ENCODE results near the gene TXNL1.
"Not testable (repeated sequence)": the region's sequence is repeated elsewhere in the genome, so short reads cannot be mapped to it uniquely, and the experiment has no call there.

Gene TXNL1

GRCh38 chr18:56638232-56639103, at the start of gene TXNL1:
Gene TXNL1 (minus strand): TSS chr18:56638592. CDS start chr18:56638440, 152 bp downstream.
- DNase-seq (ENCODE audit: low read depth), result peak; percentile 98

- no peak for DNase-seq (ENCODE audit: low read depth)
These were observed 45.9 kb upstream of the TXNL1 start for GRCh38 chr18:56684277-56684676.

- DNase-seq (ENCODE audit: low read depth), result no peak
These were observed 40.6 kb upstream of the TXNL1 start for GRCh38 chr18:56678836-56679565.

DNA sequence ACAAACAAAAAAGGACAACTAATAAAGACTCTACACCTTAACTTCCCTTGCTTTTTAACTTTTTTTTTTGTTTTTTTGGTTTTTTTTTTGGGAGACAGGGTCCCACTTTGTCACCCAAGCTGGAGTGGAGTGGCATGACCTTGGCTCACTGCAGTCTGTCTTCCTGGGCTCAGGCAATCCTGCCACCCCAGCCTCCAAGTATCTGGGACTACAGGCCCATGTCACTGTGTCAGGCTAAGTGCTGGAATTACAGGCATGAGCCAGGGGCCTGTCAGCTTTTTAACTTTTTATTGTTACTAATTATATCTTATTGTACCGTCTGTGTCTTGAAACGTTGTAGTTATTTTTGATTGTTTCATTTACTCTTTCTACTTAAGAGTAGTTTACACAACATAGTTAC, 38.2 kb upstream of the TXNL1 start:
- no peak for DNase-seq (ENCODE audit: low read depth)

DNA sequence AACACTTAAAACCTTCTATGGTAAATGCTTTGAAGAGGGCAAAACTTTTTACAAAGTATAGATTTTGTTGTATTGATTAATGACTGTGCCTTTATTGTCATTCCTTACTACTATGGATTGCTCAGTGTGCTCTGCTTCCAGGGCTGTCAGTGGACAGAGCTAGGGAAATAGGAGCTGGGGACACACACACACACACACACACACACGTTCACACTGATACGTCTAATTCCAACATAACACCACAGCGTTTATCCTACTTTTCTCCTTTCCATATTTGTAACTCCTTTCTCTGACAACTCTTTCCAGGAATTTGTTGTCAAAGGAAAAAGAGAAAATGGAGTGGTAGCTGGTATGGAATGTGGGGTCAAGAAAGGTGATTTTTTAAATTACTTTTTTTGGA, 34.6 kb upstream of the TXNL1 start:
- DNase-seq (ENCODE audit: low read depth), result no peak

DNA sequence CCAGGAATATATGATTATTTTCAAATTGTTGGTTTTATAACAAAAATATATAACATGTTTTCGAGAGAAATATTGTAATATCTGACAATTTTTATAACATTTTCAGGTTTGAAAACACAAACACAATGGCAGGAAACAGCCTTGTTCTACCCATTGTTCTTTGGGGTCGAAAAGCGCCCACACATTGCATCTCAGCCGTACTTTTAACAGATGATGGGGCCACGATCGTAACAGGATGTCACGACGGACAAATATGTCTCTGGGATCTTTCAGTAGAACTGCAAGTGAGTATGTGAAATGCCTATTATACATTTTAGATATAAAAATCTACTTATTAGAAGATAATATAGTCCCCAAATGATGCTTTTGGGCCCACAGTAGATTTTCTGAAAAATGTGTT, 34.0 kb upstream of the TXNL1 start:
- no peak for DNase-seq (ENCODE audit: low read depth)

DNA sequence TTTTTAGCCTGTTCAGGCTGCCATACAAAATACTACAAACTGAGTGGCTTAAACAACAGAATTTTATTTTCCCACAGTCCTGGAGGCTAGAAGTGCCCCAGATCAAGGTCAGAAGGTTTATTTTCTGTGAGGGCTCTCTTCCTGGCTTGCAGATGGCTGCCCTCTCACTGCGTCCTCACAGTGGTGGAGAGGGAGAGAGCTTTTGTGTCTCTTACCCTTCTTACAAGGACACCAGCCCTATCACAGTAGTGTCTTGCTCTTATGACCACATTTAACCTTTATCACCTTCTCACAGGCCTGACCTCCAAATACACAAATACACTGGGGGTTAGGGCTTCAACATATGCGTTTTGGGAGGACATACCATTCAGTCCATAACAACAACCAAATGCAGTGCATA, 24.5 kb upstream of the TXNL1 start:
- DNase-seq (ENCODE audit: low read depth), result no peak

DNA sequence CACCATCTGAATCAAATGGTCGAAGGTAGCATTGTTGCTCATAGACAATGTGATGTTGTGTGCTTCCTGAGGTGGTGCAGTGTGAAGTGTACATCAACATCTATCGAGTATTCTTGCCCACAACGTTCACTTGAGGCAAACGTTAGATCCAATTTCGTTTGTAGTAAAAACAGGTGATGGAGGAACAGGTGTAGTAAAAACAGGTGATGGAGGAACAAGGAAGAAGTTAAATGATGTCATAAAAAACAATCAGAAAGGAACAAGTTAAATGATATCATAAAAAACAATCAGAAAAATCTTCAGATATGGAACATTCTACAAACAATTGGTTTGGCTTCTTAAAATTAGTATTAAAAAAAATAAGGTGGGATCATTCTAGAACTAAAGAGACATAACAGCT, 24.1 kb upstream of the TXNL1 start:
- no peak for DNase-seq (ENCODE audit: low read depth)

- no peak for DNase-seq (ENCODE audit: low read depth)
These were observed 23.6 kb upstream of the TXNL1 start for GRCh38 chr18:56662063-56662408.

- DNase-seq (ENCODE audit: low read depth), result no peak
These were observed 23.1 kb upstream of the TXNL1 start for GRCh38 chr18:56661360-56662062.

- no peak for DNase-seq (ENCODE audit: low read depth)
These were observed 22.3 kb upstream of the TXNL1 start for GRCh38 chr18:56660655-56661054.

DNA sequence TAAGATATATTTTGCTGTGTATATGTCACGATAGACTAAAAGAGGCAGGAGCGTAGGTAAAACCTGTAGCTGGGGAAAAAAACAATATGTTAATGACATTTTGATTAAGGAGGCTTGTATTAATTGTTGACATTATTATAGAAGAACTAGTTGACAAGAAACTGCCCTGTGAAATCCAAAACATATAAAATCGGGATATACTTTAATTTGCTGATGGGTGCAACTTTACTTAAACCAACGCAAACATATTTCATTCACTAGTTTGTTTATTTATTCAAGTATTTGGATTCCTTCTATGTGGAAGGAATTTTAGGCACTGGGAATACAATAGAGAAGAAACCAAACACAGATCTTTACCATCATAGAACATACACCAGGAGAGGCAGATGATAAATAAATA, 20.7 kb upstream of the TXNL1 start:
- DNase-seq (ENCODE audit: low read depth), result no peak

- no peak for DNase-seq (ENCODE audit: low read depth)
These were observed 19.9 kb upstream of the TXNL1 start for GRCh38 chr18:56658261-56658660.

- not testable (repeated sequence) for DNase-seq (ENCODE audit: low read depth)
These were observed 15.9 kb upstream of the TXNL1 start for GRCh38 chr18:56654280-56654679.

- DNase-seq (ENCODE audit: low read depth), result no peak
These were observed 14.4 kb upstream of the TXNL1 start for GRCh38 chr18:56652802-56653201.

DNA sequence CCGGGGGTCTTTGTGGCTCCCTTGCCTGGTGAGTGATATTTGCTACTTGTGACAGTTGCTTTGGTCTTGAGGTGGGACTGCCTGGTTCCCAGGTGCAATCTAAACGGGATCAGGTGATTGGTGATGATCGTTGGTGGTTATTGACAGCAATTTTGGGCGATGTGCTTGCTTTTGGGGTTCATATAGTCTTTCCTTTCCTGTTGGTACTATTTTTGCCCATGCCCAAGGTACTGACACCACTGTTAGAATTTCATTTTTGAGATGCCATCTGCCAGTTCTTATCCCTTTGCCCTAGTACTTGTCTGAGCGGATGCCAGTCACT, 13.3 kb upstream of the TXNL1 start:
- DNase-seq (ENCODE audit: low read depth), result no peak

DNA sequence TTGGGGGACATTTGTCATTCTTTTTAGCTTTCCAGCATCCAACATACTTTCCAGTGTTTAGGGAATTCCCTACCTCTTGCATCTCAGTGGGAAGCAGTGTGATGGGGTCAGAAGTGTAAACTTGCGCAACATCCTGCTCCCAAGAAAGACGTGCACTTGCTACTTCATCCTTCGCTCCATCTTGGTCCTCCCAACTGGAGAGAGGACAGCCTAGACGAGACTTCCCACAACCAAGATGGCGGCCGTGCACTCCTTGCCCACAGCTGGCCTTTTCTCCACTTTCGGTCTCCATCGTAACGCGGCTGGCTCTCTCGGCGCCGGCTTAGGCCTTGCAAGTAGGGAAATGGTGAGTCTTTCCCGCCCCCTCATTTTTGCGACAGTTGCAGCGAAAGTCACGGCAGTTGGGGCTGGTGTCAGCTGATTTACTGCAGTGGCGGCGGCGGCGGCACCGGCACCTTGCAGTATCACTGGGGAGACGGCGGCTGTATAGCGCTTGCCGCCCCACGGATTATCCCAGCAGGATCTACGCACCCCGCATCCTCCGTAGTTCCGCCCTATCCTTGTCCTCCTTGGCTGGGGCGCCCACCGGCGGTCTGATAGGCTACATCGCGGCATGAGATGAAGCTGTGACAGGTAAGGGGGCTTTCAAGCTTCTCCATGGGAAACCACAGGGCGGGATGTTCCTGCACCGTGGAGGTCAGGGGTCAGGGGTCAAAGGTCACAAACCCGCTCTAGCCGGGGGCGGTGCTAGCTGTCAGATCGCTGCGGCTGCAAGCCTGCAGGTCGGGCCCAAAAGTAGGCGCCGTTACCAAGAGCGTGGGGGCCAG, 12.8 kb upstream of the TXNL1 start, which contains the start of gene WDR7:
Gene WDR7 (plus strand): TSS at position 416 of the 827 bp plus-strand sequence. CDS start 21,157 bp downstream, outside the sequence.
- peak; percentile 97 for DNase-seq (ENCODE audit: low read depth)

GRCh38 chr18:56649996-56650395, 11.6 kb upstream of the TXNL1 start:
- DNase-seq (ENCODE audit: low read depth), result no peak

GRCh38 chr18:56647951-56648893, 9.8 kb upstream of the TXNL1 start:
- DNase-seq (ENCODE audit: low read depth), result no peak

DNA sequence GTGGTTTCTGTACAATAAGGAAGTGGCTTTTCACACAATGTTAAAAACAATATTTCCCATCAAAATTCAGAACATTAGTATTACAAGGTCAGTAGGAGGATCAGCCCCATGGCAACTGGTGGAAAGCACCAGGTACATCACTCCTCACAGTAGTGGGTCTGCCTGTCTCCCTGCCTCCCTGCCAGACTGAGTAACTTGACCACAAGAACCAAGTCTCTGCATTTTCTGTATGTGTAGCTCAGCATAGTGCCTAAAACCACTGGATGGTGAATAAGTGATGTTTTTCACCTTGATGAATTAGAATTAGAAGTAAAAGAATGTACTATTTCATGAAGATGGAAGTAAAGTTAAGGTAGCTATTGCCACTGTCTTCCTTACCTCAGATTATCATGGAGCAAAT, 8.7 kb upstream of the TXNL1 start:
- no peak for DNase-seq (ENCODE audit: low read depth)

Measured in GM04504 (cell line).